ENCODE measurements around the gene GALNT15. TPM values are rescaled to one million over a fixed set of nuclear protein-coding genes. Genes with fewer than 3 reads are reported as not detected.

Gene GALNT15
- total RNA-seq, 1 donor from 2014 or later: 3.7 TPM

GRCh38 chr3:16182612-16183011 is 8.1 kb downstream of the GALNT15 start:
- no peaks in the 10 kb centered on the region for H3K27me3 ChIP-seq (ENCODE audit: control insufficient read depth in 3 of 3, insufficient read depth in 3 of 3, low read length in 3 of 3)
- no peaks in the 10 kb centered on the region for H3K36me3 ChIP-seq (ENCODE audit: control insufficient read depth in 3 of 3, insufficient read depth in 3 of 3, low read length in 3 of 3)
- H3K4me3 ChIP-seq (ENCODE audit: low read length in 3 of 3): no peak overlapping the region
- H3K27ac ChIP-seq (ENCODE audit: low read depth, low read length): no peak overlapping the region
- no peak overlapping the region for H3K9ac ChIP-seq (ENCODE audit: low read depth in 1 of 3, low read length in 3 of 3)
- peaks cover 14 to 40% (median 27%) of the 10 kb centered on the region in 3 donors for H3K4me1 ChIP-seq (ENCODE audit: control insufficient read depth in 3 of 3, insufficient read depth in 3 of 3, low read length in 3 of 3)
- no peaks in the 10 kb centered on the region for H3K9me3 ChIP-seq (ENCODE audit: control insufficient read depth in 3 of 3, low read length in 3 of 3)

GRCh38 chr3:16183082-16183481 is 8.6 kb downstream of the GALNT15 start:
- Histone ChIP-seq H3K27ac (ENCODE audit: low read depth, low read length) (no peak overlapping the region), H3K36me3 (ENCODE audit: control insufficient read depth in 3 of 3, insufficient read depth in 3 of 3, low read length in 3 of 3) (no peaks in the 10 kb centered on the region), H3K9ac (ENCODE audit: low read depth in 1 of 3, low read length in 3 of 3) (no peak overlapping the region), H3K27me3 (ENCODE audit: control insufficient read depth in 3 of 3, insufficient read depth in 3 of 3, low read length in 3 of 3) (no peaks in the 10 kb centered on the region), H3K4me3 (ENCODE audit: low read length in 3 of 3) (no peak overlapping the region), H3K9me3 (ENCODE audit: control insufficient read depth in 3 of 3, low read length in 3 of 3) (no peaks in the 10 kb centered on the region), H3K4me1 (ENCODE audit: control insufficient read depth in 3 of 3, insufficient read depth in 3 of 3, low read length in 3 of 3) (peaks cover 10 to 36% (median 22%) of the 10 kb centered on the region in 3 donors)

GRCh38 chr3:16183601-16184270 is 9.3 kb downstream of the GALNT15 start:
- no peaks in the 10 kb centered on the region for H3K27me3 ChIP-seq (ENCODE audit: control insufficient read depth in 3 of 3, insufficient read depth in 3 of 3, low read length in 3 of 3)
- no peak overlapping the region for H3K4me3 ChIP-seq (ENCODE audit: low read length in 3 of 3)
- H3K9me3 ChIP-seq (ENCODE audit: control insufficient read depth in 3 of 3, low read length in 3 of 3): no peaks in the 10 kb centered on the region
- no peak overlapping the region for H3K9ac ChIP-seq (ENCODE audit: low read depth in 1 of 3, low read length in 3 of 3)
- H3K36me3 ChIP-seq (ENCODE audit: control insufficient read depth in 3 of 3, insufficient read depth in 3 of 3, low read length in 3 of 3): no peaks in the 10 kb centered on the region
- no peak overlapping the region for H3K27ac ChIP-seq (ENCODE audit: low read depth, low read length)
- H3K4me1 ChIP-seq (ENCODE audit: control insufficient read depth in 3 of 3, insufficient read depth in 3 of 3, low read length in 3 of 3): peaks cover 3 to 29% (median 15%) of the 10 kb centered on the region in 3 donors

- peaks cover 0 to 4% (median 0%) of the 10 kb centered on the region in 3 donors for H3K27me3 ChIP-seq (ENCODE audit: control insufficient read depth in 3 of 3, insufficient read depth in 3 of 3, low read length in 3 of 3)
- H3K36me3 ChIP-seq (ENCODE audit: control insufficient read depth in 3 of 3, insufficient read depth in 3 of 3, low read length in 3 of 3): no peaks in the 10 kb centered on the region
- H3K9ac ChIP-seq (ENCODE audit: low read depth in 1 of 3, low read length in 3 of 3): no peak overlapping the region
- H3K9me3 ChIP-seq (ENCODE audit: control insufficient read depth in 3 of 3, low read length in 3 of 3): no peaks in the 10 kb centered on the region
- H3K4me1 ChIP-seq (ENCODE audit: control insufficient read depth in 3 of 3, insufficient read depth in 3 of 3, low read length in 3 of 3): peaks cover 0 to 28% (median 12%) of the 10 kb centered on the region in 3 donors
- H3K4me3 ChIP-seq (ENCODE audit: low read length in 3 of 3): no peak overlapping the region
- H3K27ac ChIP-seq (ENCODE audit: low read depth, low read length): no peak overlapping the region
Observed at GRCh38 chr3:16186086-16186485, 11.6 kb downstream of the GALNT15 start.

GRCh38 chr3:16186565-16186964 is 12.1 kb downstream of the GALNT15 start:
- H3K4me3 ChIP-seq (ENCODE audit: low read length in 3 of 3): no peak overlapping the region
- no peaks in the 10 kb centered on the region for H3K36me3 ChIP-seq (ENCODE audit: control insufficient read depth in 3 of 3, insufficient read depth in 3 of 3, low read length in 3 of 3)
- H3K9me3 ChIP-seq (ENCODE audit: control insufficient read depth in 3 of 3, low read length in 3 of 3): no peaks in the 10 kb centered on the region
- H3K27me3 ChIP-seq (ENCODE audit: control insufficient read depth in 3 of 3, insufficient read depth in 3 of 3, low read length in 3 of 3): peaks cover 0 to 7% (median 0%) of the 10 kb centered on the region in 3 donors
- peaks cover 0 to 24% (median 9%) of the 10 kb centered on the region in 3 donors for H3K4me1 ChIP-seq (ENCODE audit: control insufficient read depth in 3 of 3, insufficient read depth in 3 of 3, low read length in 3 of 3)
- no peak overlapping the region for H3K9ac ChIP-seq (ENCODE audit: low read depth in 1 of 3, low read length in 3 of 3)
- no peak overlapping the region for H3K27ac ChIP-seq (ENCODE audit: low read depth, low read length)

GRCh38 chr3:16187213-16187790 is 12.8 kb downstream of the GALNT15 start:
- Histone ChIP-seq H3K36me3 (ENCODE audit: control insufficient read depth in 3 of 3, insufficient read depth in 3 of 3, low read length in 3 of 3) (no peaks in the 10 kb centered on the region), H3K27me3 (ENCODE audit: control insufficient read depth in 3 of 3, insufficient read depth in 3 of 3, low read length in 3 of 3) (peaks cover 0 to 8% (median 0%) of the 10 kb centered on the region in 3 donors), H3K9ac (ENCODE audit: low read depth in 1 of 3, low read length in 3 of 3) (no peak overlapping the region), H3K4me3 (ENCODE audit: low read length in 3 of 3) (no peak overlapping the region), H3K9me3 (ENCODE audit: control insufficient read depth in 3 of 3, low read length in 3 of 3) (no peaks in the 10 kb centered on the region), H3K27ac (ENCODE audit: low read depth, low read length) (no peak overlapping the region), H3K4me1 (ENCODE audit: control insufficient read depth in 3 of 3, insufficient read depth in 3 of 3, low read length in 3 of 3) (peaks cover 0 to 19% (median 6%) of the 10 kb centered on the region in 3 donors)

GRCh38 chr3:16188071-16188470 is 13.6 kb downstream of the GALNT15 start:
- no peaks in the 10 kb centered on the region for H3K9me3 ChIP-seq (ENCODE audit: control insufficient read depth in 3 of 3, low read length in 3 of 3)
- H3K4me3 ChIP-seq (ENCODE audit: low read length in 3 of 3): no peak overlapping the region
- no peak overlapping the region for H3K9ac ChIP-seq (ENCODE audit: low read depth in 1 of 3, low read length in 3 of 3)
- H3K36me3 ChIP-seq (ENCODE audit: control insufficient read depth in 3 of 3, insufficient read depth in 3 of 3, low read length in 3 of 3): no peaks in the 10 kb centered on the region
- peaks cover 0 to 12% (median 6%) of the 10 kb centered on the region in 3 donors for H3K4me1 ChIP-seq (ENCODE audit: control insufficient read depth in 3 of 3, insufficient read depth in 3 of 3, low read length in 3 of 3)
- no peak overlapping the region for H3K27ac ChIP-seq (ENCODE audit: low read depth, low read length)
- peaks cover 0 to 10% (median 0%) of the 10 kb centered on the region in 3 donors for H3K27me3 ChIP-seq (ENCODE audit: control insufficient read depth in 3 of 3, insufficient read depth in 3 of 3, low read length in 3 of 3)

- H3K4me1 ChIP-seq (ENCODE audit: control insufficient read depth in 3 of 3, insufficient read depth in 3 of 3, low read length in 3 of 3): peaks cover 0 to 2% (median 2%) of the 10 kb centered on the region in 3 donors
- no peak overlapping the region for H3K27ac ChIP-seq (ENCODE audit: low read depth, low read length)
- H3K9ac ChIP-seq (ENCODE audit: low read depth in 1 of 3, low read length in 3 of 3): no peak overlapping the region
Observed at GRCh38 chr3:16189201-16189600, 14.7 kb downstream of the GALNT15 start.

GRCh38 chr3:16190704-16191103 is 16.2 kb downstream of the GALNT15 start:
- Histone ChIP-seq H3K27me3 (ENCODE audit: control insufficient read depth in 3 of 3, insufficient read depth in 3 of 3, low read length in 3 of 3) (peaks cover 0 to 17% (median 0%) of the 10 kb centered on the region in 3 donors), H3K9ac (ENCODE audit: low read depth in 1 of 3, low read length in 3 of 3) (no peak overlapping the region), H3K9me3 (ENCODE audit: control insufficient read depth in 3 of 3, low read length in 3 of 3) (no peaks in the 10 kb centered on the region), H3K36me3 (ENCODE audit: control insufficient read depth in 3 of 3, insufficient read depth in 3 of 3, low read length in 3 of 3) (no peaks in the 10 kb centered on the region), H3K4me1 (ENCODE audit: control insufficient read depth in 3 of 3, insufficient read depth in 3 of 3, low read length in 3 of 3) (no peaks in the 10 kb centered on the region), H3K4me3 (ENCODE audit: low read length in 3 of 3) (no peak overlapping the region), H3K27ac (ENCODE audit: low read depth, low read length) (no peak overlapping the region)

More at GRCh38 chr3:16189201-16189600, 14.7 kb downstream of the GALNT15 start:
- Histone ChIP-seq H3K27me3 (ENCODE audit: control insufficient read depth in 3 of 3, insufficient read depth in 3 of 3, low read length in 3 of 3) (peaks cover 0 to 17% (median 0%) of the 10 kb centered on the region in 3 donors), H3K9me3 (ENCODE audit: control insufficient read depth in 3 of 3, low read length in 3 of 3) (no peaks in the 10 kb centered on the region), H3K4me3 (ENCODE audit: low read length in 3 of 3) (no peak overlapping the region), H3K36me3 (ENCODE audit: control insufficient read depth in 3 of 3, insufficient read depth in 3 of 3, low read length in 3 of 3) (no peaks in the 10 kb centered on the region)

- Histone ChIP-seq H3K36me3 (ENCODE audit: control insufficient read depth in 3 of 3, insufficient read depth in 3 of 3, low read length in 3 of 3) (peaks cover 0 to 3% (median 3%) of the 10 kb centered on the region in 3 donors), H3K4me3 (ENCODE audit: low read length in 3 of 3) (no peak overlapping the region), H3K4me1 (ENCODE audit: control insufficient read depth in 3 of 3, insufficient read depth in 3 of 3, low read length in 3 of 3) (no peaks in the 10 kb centered on the region), H3K9ac (ENCODE audit: low read depth in 1 of 3, low read length in 3 of 3) (no peak overlapping the region), H3K27ac (ENCODE audit: low read depth, low read length) (no peak overlapping the region), H3K9me3 (ENCODE audit: control insufficient read depth in 3 of 3, low read length in 3 of 3) (no peaks in the 10 kb centered on the region), H3K27me3 (ENCODE audit: control insufficient read depth in 3 of 3, insufficient read depth in 3 of 3, low read length in 3 of 3) (peaks cover 0 to 17% (median 0%) of the 10 kb centered on the region in 3 donors)
Observed at GRCh38 chr3:16191591-16191990, 17.1 kb downstream of the GALNT15 start.
